Femur (tissue), 1 donor: ENCODE measurements around the gene RAD9A.

Experiments
- DNase-seq: peaks from one replicate; pipeline ENCODE4 v3.0.0-alpha.2; 2017

The RAD9A gene

GRCh38 chr11:67357831-67358670, 33.7 kb upstream of the RAD9A start:
- DNase-seq = no peak

GRCh38 chr11:67364169-67364568, 27.6 kb upstream of the RAD9A start:
- no peak for DNase-seq

- no peak for DNase-seq
Measured at GRCh38 chr11:67364783-67365722, 26.7 kb upstream of the RAD9A start.

DNA sequence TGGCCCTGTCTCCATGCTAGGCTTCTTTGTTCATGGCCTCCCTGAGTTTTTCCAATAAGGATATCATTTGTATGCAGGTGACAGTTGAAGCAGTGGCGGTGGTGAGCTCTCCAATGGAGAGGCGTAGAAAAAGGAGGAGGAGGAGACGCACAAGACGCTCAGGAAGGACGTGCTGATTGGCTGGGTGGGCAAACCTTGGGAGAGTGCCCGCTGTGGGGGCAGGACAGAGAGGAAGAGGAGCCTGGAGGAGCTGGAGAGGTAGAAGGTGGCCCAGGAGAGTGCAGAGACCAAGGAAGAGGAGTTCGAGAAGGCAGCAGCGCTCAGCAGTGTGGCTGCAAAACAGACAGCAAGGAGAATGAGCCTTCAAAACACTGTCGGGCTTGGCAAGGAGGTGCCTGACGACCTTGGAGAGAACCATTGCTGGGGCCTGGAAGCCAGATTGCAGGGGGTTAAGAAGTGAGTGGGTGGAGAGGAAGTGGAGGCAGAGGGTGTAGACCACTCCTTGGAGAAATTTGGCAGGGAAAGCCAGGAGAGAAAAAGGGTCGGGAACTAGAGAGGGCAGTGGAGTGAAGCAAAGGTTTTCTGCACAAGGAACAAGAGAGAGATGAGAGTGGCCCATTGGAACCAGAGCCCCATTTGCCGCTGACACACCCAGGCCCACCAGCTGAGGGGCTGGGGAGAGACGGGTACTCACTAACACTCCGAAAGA, 25.9 kb upstream of the RAD9A start:
- DNase-seq = no peak

GRCh38 chr11:67366546-67366945, 25.2 kb upstream of the RAD9A start:
- peak; percentile 74 for DNase-seq

DNA sequence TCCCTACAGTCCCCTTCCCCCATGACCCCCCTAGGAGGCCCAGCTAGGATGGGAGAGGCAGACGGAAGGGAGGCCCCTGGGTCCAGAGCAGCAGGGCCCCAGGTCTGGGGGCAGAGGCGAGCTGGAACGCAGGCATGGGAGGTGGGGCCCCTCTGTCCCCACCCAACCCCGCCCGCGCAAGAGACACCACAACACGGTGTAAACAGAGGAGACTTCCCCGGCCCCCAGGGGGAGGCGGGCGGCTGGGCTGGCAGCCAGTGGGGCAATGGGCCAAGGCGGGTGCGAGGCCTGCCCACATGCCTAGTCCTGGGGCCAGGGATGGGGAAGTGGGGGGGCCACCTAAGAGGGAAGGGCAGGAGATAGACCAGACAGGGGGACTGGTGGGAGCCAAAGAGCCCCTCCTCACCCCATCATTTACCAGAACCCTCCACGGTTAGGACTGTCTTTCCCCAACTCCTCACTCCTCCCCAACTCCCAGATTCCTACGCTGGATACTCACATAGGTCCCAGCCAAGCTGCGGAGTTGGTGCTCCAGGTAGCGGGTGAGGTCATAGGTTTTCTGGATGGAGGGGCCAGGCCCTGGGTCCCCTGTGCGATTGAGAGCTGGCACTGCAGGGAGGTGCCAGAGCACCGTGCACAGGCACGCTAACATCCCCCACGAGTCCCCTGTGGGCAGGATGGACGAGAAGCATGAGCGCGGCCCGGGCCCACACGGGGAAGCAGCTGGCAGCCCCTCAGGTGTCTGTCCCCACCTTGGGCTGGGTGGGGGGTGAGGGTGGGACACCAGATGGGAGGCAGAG, 24.6 kb upstream of the RAD9A start:
- DNase-seq = peak; percentile 67

GRCh38 chr11:67367761-67368227, 24.0 kb upstream of the RAD9A start:
- no peak for DNase-seq

GRCh38 chr11:67368621-67369020, 23.2 kb upstream of the RAD9A start:
- DNase-seq = no peak

DNA sequence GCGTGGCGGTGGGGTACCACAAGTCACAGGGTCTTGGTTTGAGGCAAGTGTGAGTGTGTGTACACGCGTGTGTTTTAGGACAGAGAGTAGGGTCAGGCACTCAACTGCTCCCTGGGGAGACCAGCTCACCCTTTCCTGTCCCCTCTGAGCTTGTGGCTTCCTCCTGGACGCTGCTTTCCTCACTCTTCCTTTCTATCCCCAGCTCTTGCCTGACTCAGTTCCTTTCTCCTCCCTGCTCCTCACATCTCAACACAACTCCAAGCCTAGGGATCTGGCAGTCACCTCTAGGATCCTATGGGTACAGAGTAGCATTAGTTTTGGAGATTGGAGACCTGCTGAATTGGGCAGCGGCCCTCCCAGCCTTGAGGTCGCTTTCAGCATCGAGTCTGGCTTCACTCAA, 22.5 kb upstream of the RAD9A start:
- DNase-seq = no peak

- no peak for DNase-seq
Measured at GRCh38 chr11:67369801-67370284, 21.9 kb upstream of the RAD9A start.

GRCh38 chr11:67370351-67371076, 21.3 kb upstream of the RAD9A start:
- no peak for DNase-seq

DNA sequence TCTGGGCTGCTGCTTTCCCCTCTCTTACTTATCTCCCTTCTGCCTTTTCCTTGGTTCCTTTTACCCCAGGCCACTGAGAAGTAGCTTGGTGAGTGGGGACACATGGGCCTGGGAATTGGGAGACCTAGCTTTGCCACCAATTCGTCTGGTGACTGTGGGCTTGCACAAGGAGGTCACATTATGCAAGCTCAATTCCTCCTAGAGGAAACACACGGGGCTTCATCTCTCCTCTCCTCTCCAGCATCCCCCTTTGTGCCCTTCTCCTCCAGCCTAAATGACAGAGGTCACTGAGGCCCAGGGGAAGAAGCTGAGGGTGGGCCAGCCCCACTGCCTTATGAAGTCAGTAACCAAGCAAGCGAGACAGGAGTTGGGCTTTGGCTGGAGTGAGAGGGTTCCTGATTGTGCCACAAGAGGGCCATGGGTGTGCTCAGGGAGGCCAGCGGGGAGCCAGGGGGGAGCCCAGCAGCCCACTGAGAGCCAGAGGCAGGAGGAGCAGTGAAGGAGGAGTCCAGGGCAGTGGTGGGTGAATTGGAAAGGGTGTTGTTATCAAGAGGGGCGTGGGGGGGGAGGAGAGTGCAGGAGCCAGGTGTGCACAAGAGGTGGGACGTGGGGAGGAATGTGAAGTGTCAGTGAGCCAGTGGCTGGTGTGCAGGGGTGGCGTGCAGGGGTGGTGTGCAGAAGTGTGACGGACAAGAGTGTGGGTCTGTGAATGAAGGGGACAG, 20.4 kb upstream of the RAD9A start:
- DNase-seq = no peak

DNA sequence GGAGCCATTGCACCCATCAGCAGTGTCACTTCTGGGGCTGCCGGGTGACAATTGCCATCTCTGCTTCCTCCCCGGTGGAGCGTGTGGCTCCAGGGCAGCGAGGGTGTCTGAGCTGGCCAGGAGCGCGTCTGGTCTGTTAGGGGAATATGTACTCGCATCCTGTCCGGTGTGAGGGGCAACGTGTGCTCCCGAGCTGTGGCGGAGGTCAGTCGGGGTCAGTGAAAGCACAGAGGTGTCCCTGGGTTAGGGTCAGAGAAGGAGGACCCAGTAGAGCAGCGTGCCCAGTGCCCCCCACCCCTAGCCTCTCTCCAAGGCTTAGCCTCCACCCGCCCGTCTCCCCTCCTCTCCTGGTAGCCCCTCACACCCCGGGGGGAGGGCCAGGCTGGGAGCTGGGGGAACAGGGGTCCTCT, 19.9 kb upstream of the RAD9A start:
- DNase-seq = no peak

DNA sequence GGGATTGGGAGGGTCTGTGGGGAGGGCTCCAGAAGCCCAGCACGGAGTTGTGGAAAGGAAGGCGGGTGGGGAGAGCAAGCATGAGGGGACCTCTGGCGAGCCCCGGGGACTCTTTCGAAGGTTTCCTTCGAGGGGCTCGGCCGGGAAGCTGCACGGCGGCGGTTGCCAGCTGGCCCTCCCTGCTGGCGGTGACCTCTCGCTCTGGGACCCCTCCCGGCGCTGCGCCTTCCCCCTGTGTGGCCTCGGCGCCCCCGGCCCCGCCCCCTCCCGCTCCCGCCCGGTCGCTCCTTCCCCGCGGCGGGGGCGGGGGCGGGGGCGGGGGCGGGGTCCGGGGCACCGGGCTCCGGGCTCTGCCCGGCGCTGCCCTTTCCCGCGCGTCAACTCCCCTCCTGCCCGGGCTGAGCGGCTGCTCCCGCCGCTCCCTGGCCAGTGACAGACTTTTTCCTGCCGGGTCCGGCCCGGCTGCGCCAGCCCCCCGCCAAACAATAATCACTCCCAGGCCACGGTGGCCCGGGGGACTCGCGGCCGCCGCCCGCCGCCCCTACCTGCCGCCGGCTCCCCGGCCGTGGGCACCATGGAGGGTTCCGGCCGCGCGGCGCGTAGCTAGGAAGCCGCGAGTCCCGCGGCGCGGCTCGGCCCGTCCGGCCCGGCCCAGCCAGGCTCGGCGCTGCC, 19.3 kb upstream of the RAD9A start:
- no peak for DNase-seq

DNA sequence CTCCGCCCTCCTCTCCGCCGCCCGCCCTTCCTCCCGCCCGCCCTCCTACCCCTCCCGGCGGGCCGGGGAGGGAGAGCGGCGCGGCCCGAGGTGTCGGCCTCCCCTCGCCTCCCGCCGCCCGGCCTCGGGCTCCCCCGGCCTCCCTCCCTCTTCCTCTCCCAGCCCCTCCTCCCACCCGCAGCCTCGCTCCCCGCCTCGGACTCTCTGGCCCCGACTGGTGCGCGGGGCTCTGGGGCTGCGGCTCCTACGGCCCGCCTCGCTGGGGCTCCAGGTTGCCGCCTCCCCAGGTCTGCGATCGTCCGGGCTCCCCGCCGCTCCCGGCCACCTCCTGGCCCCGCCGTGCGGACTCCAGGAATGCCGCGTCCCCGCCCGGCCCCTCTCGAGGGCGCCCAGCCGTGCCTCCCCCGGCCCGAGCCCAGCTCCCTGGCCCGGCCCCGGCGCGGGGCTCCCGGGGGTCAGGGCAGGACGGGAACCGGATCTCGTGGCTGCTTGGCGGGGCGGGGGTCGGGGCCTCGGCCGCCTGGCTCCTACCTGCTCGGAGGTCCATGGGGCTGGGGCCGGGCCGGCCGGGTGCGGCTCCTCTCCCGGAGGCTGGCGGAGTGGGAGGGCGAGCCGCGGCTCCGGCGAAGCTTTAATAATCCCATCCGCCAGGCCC, 18.7 kb upstream of the RAD9A start, which contains the start of gene CLCF1:
TSS of gene CLCF1 (minus strand) at position 606 of the 655 bp plus-strand sequence. CDS start at position 547, 59 bp downstream.
- peak; percentile 81 for DNase-seq

- peak; percentile 74 for DNase-seq
Measured at GRCh38 chr11:67373648-67374570, 17.9 kb upstream of the RAD9A start.

- DNase-seq = no peak
Measured at GRCh38 chr11:67374571-67375281, 17.1 kb upstream of the RAD9A start.
